HepG2 (cell line): ENCODE data around the gene UCKL1. TPM values are rescaled to one million over a fixed set of nuclear protein-coding genes. Genes with fewer than 3 reads are reported as not detected.
A peak's percentile ranks its signal among the peaks of the same experiment; 100 is the strongest.

Source experiments
- ATAD3A ChIP-seq: sonication (generic); formaldehyde crosslinking; IDR thresholded peaks from 2 replicates; pipeline ENCODE4 v1.4.0; 2020; ENCODE audit warnings: missing genetic modification reagents
- CENPT ChIP-seq: sonication (generic); formaldehyde crosslinking; IDR thresholded peaks from 2 replicates; pipeline ENCODE4 v1.8.0; 2022; ENCODE audit warnings: low read depth, mild to moderate bottlenecking, moderate library complexity, missing genetic modification reagents
- FOXA1 ChIP-seq, 2 experiments: fragments of 450-650 bp in 1 of 2; sonication (generic) in 1 of 2; formaldehyde crosslinking in 1 of 2; IDR thresholded peaks; 2 replicates each; pipeline versions ENCODE4 v1.4.0 to v1.6.1; 2016 to 2020; ENCODE audit warnings: missing genetic modification reagents in 1 of 2
- FOXC1 ChIP-seq: sonication (generic); formaldehyde crosslinking; IDR thresholded peaks from 2 replicates; pipeline ENCODE4 v1.8.0; 2022; ENCODE audit warnings: mild to moderate bottlenecking, missing genetic modification reagents, borderline replicate concordance
- HHEX ChIP-seq: IDR thresholded peaks from 2 replicates; pipeline ENCODE4 v1.6.1; 2016; ENCODE audit warnings: control low read depth
- IKZF4 ChIP-seq: sonication (generic); formaldehyde crosslinking; IDR thresholded peaks from 2 replicates; pipeline ENCODE4 v1.5.1; 2020; ENCODE audit warnings: borderline replicate concordance, mild to moderate bottlenecking, low read depth, missing genetic modification reagents; ENCODE audit errors: not compliant biosample characterization
- MEF2D ChIP-seq: sonication (generic); formaldehyde crosslinking; IDR thresholded peaks from 2 replicates; pipeline ENCODE4 v1.5.1; 2020; ENCODE audit warnings: mild to moderate bottlenecking, missing genetic modification reagents
- MTF2 ChIP-seq: sonication (generic); formaldehyde crosslinking; IDR thresholded peaks from 2 replicates; pipeline ENCODE4 v1.5.0; 2020; ENCODE audit warnings: missing genetic modification reagents, borderline replicate concordance
- MYNN ChIP-seq: sonication (generic); formaldehyde crosslinking; IDR thresholded peaks from 2 replicates; pipeline ENCODE4 v1.4.0; 2020; ENCODE audit warnings: mild to moderate bottlenecking, low read depth, missing genetic modification reagents
- NAIF1 ChIP-seq: sonication (generic); formaldehyde crosslinking; IDR thresholded peaks from 2 replicates; pipeline ENCODE4 v1.5.0; 2020; ENCODE audit warnings: mild to moderate bottlenecking, missing genetic modification reagents, borderline replicate concordance
- RBAK ChIP-seq: sonication (generic); formaldehyde crosslinking; IDR thresholded peaks from 2 replicates; pipeline ENCODE4 v1.5.1; 2020; ENCODE audit warnings: mild to moderate bottlenecking, missing genetic modification reagents
- RNF2 ChIP-seq: fragments of 450-650 bp; conservative IDR thresholded peaks from 2 replicates; pipeline ENCODE4 v1.6.1; 2016; ENCODE audit warnings: low read depth
- SETDB1 ChIP-seq: sonication (generic); formaldehyde crosslinking; IDR thresholded peaks from 2 replicates; pipeline ENCODE4 v1.5.1; 2020; ENCODE audit warnings: missing genetic modification reagents, mild to moderate bottlenecking, borderline replicate concordance
- SRY ChIP-seq: sonication (generic); formaldehyde crosslinking; IDR thresholded peaks from 2 replicates; pipeline ENCODE4 v1.8.0; 2022; ENCODE audit warnings: mild to moderate bottlenecking, missing genetic modification reagents
- TCF12 ChIP-seq, 2 experiments: fragments of 450-650 bp in 1 of 2; sonication (generic) in 1 of 2; formaldehyde crosslinking in 1 of 2; IDR thresholded peaks; 2 replicates each; pipeline versions ENCODE4 v1.6.1 to v1.8.0; 2017 to 2022; ENCODE audit warnings: antibody characterized with exemption in 1 of 2, mild to moderate bottlenecking in 1 of 2, missing genetic modification reagents in 1 of 2, moderate library complexity in 1 of 2
- ZEB1 ChIP-seq: IDR thresholded peaks from 2 replicates; pipeline ENCODE4 v1.6.1; 2012; ENCODE audit warnings: mild to moderate bottlenecking, low read depth, inconsistent platforms; ENCODE audit not compliant: insufficient replicate concordance
- ZNF12 ChIP-seq: sonication (generic); formaldehyde crosslinking; IDR thresholded peaks from 2 replicates; pipeline ENCODE4 v1.5.0; 2020; ENCODE audit warnings: missing genetic modification reagents
- ZNF577 ChIP-seq: sonication (generic); formaldehyde crosslinking; IDR thresholded peaks from 2 replicates; pipeline ENCODE4 v1.4.0; 2020; ENCODE audit warnings: mild to moderate bottlenecking, low read depth, missing genetic modification reagents, borderline replicate concordance
- ZNF605 ChIP-seq: sonication (generic); formaldehyde crosslinking; IDR thresholded peaks from 2 replicates; pipeline ENCODE4 v1.8.0; 2022; ENCODE audit warnings: mild to moderate bottlenecking, missing genetic modification reagents
- ZNF780A ChIP-seq: sonication (generic); formaldehyde crosslinking; IDR thresholded peaks from 2 replicates; pipeline ENCODE4 v1.8.0; 2022; ENCODE audit warnings: mild to moderate bottlenecking, missing genetic modification reagents, moderate library complexity
- ZNF816 ChIP-seq: sonication (generic); formaldehyde crosslinking; IDR thresholded peaks from 2 replicates; pipeline ENCODE4 v1.8.0; 2022; ENCODE audit warnings: missing genetic modification reagents, mild to moderate bottlenecking, borderline replicate concordance
- polyA plus RNA-seq, 8 experiments: library from polyadenylated mRNA; depleted of rRNA in 3 of 8; stranded (reverse) in 7 of 8; unstranded in 1 of 8; fragments of >200 nt; fragmentation: Illumina TruSeq in 4 of 8; extraction: Trizol in 4 of 8; gene quantifications; 2 replicates each; pipeline versions ENCODE4 v1.2.1 to v1.2.3, GENCODE V29; 2011 to 2016; ENCODE audit warnings: low read depth in 4 of 8, missing spikeins in 1 of 8, mixed read lengths in 1 of 8; ENCODE audit not compliant: insufficient read depth in 1 of 8
- total RNA-seq, 5 experiments: library from RNA; depleted of rRNA; stranded (reverse); fragments of >200 nt; fragmentation: Illumina TruSeq; extraction: Trizol; gene quantifications; 2 replicates each; pipeline ENCODE4 v1.2.3, GENCODE V29; 2016; ENCODE audit warnings: low read depth in 1 of 5
- TF ChIP-seq, protein P1 (sequence below): IDR thresholded peaks from 2 replicates; pipeline ENCODE4 v1.6.1; 2016
- TF ChIP-seq, protein P2 (sequence below): sonication (generic); formaldehyde crosslinking; IDR thresholded peaks from 2 replicates; pipeline ENCODE4 v1.8.0; 2022; ENCODE audit warnings: missing genetic modification reagents, low read depth, mild to moderate bottlenecking, borderline replicate concordance
- TF ChIP-seq, protein P3 (sequence below): sonication (generic); formaldehyde crosslinking; IDR thresholded peaks from 2 replicates; pipeline ENCODE4 v1.9.0; 2021; ENCODE audit warnings: missing genetic modification reagents, borderline replicate concordance

The UCKL1 gene
- total and polyA plus RNA-seq, 2 of the 13 experiments (the other 11 are each of a cell fraction or from before 2014, with no cell fraction given), result 50.2 to 126 TPM

DNA sequence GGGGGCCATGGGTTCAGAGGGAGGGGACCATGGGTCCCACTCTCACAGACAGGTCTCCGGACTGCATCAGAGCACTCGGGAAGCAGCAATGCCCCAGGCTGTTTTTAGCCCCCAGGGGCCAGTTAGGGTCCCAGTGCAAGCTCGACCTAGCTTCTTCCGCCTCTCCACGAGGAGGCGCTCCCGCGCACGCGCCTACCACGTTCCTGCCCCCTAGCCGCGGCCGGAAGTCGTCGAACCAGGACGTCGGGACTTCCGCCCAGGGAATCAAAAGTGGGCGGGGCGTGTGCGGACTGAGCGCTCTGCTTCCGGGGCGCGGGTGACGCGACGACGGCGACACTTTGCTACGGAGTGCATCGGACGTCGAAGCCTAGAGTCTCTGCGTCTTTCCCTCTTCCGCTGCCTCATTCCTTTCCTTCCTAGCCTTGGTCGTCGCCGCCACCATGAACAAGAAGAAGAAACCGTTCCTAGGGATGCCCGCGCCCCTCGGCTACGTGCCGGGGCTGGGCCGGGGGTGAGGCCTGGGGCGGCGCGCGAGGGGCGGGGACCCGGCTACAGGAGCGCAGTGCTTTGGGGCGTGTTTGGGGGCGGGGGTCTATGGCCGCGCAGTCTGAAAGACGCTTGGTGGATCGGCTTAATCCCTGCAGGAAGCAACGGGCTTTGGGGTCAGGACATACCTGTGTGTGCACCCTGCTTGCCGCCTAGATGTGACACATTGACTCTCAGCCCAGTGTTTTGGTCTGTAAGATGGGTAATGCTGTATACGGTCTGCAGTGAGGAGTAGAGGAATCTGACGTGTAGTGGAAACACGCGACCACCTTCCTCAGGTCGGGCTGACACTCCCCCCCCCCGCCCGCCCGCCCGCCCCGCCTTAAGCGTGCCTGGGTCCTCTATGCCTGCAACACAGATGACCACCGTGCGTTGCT is 24.9 kb upstream of the UCKL1 start, which contains the start of gene PRPF6 (continued):
- TF ChIP-seq, protein P1, sequence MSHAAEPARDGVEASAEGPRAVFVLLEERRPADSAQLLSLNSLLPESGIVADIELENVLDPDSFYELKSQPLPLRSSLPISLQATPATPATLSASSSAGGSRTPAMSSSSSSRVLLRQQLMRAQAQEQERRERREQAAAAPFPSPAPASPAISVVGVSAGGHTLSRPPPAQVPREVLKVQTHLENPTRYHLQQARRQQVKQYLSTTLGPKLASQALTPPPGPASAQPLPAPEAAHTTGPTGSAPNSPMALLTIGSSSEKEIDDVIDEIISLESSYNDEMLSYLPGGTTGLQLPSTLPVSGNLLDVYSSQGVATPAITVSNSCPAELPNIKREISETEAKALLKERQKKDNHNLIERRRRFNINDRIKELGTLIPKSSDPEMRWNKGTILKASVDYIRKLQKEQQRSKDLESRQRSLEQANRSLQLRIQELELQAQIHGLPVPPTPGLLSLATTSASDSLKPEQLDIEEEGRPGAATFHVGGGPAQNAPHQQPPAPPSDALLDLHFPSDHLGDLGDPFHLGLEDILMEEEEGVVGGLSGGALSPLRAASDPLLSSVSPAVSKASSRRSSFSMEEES, result peak; percentile 93
- TF ChIP-seq, protein P2, sequence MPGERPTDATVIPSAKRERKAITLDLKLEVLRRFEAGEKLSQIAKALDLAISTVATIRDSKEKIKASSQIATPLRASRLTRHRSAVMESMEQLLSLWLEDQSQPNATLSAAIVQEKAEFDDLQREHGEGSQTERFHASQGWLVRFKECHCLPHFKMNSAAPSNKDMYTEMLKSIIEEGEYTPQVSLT (CRISPR knock-in tag), result no peak; the same call in 1 of the 2 replicates
- TF ChIP-seq MTF2 (CRISPR knock-in tag), result peak; percentile 82; the same call in 1 of the 2 replicates
- peak; percentile 93; the same call in 1 of the 2 replicates for TF ChIP-seq FOXC1 (CRISPR knock-in tag)
- peak; percentile 91 for TF ChIP-seq IKZF4
- TF ChIP-seq HHEX (CRISPR knock-in tag), result peak; percentile 39; the same call in 1 of the 2 replicates
- peak; percentile 20 for TF ChIP-seq ZEB1
- TF ChIP-seq MYNN (CRISPR knock-in tag), result peak; percentile 86
- TF ChIP-seq ZNF816 (CRISPR knock-in tag), result no peak; the same call in 1 of the 2 replicates
- TF ChIP-seq ZNF577 (CRISPR knock-in tag), result 0 out of 2 replicates have a peak, but pooled peaks have one; percentile 9
- TF ChIP-seq SETDB1 (CRISPR knock-in tag), result no peak
- peak; percentile 87 for TF ChIP-seq SRY (CRISPR knock-in tag)
- peak; percentile 95 for TF ChIP-seq MEF2D
- peak; percentile 68 for TF ChIP-seq RNF2
- peak; percentile 90; the same call in 1 of the 2 replicates for TF ChIP-seq ZNF605 (CRISPR knock-in tag)
- no peak for TF ChIP-seq ATAD3A (CRISPR knock-in tag)
- TF ChIP-seq TCF12 (IDR thresholded peaks at IDR 0.05), result no peak
- TF ChIP-seq TCF12 (CRISPR knock-in tag; IDR thresholded peaks at IDR 0.05), result peak; percentile 94; the same call in 1 of the 2 replicates
- TF ChIP-seq NAIF1 (CRISPR knock-in tag), result 0 out of 2 replicates have a peak, but pooled peaks have one; percentile 60
- TF ChIP-seq, protein P3, sequence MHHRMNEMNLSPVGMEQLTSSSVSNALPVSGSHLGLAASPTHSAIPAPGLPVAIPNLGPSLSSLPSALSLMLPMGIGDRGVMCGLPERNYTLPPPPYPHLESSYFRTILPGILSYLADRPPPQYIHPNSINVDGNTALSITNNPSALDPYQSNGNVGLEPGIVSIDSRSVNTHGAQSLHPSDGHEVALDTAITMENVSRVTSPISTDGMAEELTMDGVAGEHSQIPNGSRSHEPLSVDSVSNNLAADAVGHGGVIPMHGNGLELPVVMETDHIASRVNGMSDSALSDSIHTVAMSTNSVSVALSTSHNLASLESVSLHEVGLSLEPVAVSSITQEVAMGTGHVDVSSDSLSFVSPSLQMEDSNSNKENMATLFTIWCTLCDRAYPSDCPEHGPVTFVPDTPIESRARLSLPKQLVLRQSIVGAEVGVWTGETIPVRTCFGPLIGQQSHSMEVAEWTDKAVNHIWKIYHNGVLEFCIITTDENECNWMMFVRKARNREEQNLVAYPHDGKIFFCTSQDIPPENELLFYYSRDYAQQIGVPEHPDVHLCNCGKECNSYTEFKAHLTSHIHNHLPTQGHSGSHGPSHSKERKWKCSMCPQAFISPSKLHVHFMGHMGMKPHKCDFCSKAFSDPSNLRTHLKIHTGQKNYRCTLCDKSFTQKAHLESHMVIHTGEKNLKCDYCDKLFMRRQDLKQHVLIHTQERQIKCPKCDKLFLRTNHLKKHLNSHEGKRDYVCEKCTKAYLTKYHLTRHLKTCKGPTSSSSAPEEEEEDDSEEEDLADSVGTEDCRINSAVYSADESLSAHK (CRISPR knock-in tag), result peak; percentile 41; the same call in 1 of the 2 replicates
- no peak for TF ChIP-seq FOXA1 (IDR thresholded peaks at IDR 0.05)
- peak; percentile 23; the same call in 1 of the 2 replicates for TF ChIP-seq FOXA1 (CRISPR knock-in tag; IDR thresholded peaks at IDR 0.05)
- no peak; the same call in 1 of the 2 replicates for TF ChIP-seq CENPT (CRISPR knock-in tag)
- peak; percentile 50; the same call in 1 of the 2 replicates for TF ChIP-seq RBAK (CRISPR knock-in tag)
- peak; percentile 75; the same call in 1 of the 2 replicates for TF ChIP-seq ZNF780A (CRISPR knock-in tag)
- TF ChIP-seq ZNF12 (CRISPR knock-in tag), result no peak; the same call in 1 of the 2 replicates
